ENCODE results near the gene MYO16.

Gene MYO16

DNA sequence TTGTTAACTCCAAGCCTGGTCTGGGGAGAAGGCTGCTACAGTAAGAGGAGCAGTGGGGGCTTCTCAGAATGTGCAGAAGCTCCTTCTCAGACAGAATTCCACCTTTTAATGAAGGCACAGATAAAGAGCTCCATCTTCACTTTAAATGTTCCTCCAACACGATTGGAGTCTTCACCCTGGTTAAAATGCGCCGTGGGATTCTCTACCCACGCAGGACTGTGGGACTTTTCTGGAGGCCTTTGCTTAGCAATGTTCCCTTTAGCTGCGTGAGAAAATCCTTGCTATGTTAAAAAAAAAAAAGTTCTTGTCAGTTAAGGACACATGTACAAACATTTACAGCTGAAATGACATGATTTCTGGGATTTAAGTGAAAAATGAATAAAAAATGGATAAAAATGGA lies 546.3 kb downstream of the MYO16 start:
- TF ChIP-seq, protein P1, sequence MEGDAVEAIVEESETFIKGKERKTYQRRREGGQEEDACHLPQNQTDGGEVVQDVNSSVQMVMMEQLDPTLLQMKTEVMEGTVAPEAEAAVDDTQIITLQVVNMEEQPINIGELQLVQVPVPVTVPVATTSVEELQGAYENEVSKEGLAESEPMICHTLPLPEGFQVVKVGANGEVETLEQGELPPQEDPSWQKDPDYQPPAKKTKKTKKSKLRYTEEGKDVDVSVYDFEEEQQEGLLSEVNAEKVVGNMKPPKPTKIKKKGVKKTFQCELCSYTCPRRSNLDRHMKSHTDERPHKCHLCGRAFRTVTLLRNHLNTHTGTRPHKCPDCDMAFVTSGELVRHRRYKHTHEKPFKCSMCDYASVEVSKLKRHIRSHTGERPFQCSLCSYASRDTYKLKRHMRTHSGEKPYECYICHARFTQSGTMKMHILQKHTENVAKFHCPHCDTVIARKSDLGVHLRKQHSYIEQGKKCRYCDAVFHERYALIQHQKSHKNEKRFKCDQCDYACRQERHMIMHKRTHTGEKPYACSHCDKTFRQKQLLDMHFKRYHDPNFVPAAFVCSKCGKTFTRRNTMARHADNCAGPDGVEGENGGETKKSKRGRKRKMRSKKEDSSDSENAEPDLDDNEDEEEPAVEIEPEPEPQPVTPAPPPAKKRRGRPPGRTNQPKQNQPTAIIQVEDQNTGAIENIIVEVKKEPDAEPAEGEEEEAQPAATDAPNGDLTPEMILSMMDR (IDR thresholded peaks at IDR 0.05; ENCODE audit: extremely low read depth, insufficient read depth, missing control alignments) = no peak
- no peak for DNase-seq (ENCODE audit: low spot score)
- in situ Hi-C loops (cut with MboI; ENCODE audit: low pct_unique_long_range_greater_than_20kb, low sequenced_read_pairs, unreplicated experiment) = no loop called here

DNA sequence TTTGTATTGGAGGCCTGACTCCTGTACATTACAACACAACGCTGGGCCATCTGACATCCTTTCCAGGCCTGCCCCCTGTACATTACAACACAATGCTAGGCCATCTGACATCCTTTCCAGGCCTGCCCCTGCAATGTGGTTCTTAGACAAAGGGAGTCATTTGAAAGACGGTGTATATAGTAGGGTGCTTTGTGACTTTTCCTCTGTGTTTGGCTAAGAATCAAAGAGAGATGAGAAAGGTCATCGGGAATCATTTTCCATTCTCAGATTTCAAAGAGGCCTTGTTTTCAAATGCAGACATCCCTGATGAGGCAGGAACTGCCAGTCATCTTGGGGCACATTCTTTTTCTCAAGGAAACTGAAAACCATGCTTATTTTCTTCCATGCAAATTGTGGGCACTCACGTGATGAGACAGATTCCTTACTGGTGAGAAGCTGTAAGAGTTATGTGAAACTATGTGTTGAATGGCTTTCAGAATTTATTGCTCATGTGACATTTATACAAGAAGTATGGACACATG lies 551.6 kb downstream of the MYO16 start:
- DNase-seq (ENCODE audit: low spot score) = no peak
- TF ChIP-seq, protein P1 (IDR thresholded peaks at IDR 0.05; ENCODE audit: extremely low read depth, insufficient read depth, missing control alignments) = no peak

DNA sequence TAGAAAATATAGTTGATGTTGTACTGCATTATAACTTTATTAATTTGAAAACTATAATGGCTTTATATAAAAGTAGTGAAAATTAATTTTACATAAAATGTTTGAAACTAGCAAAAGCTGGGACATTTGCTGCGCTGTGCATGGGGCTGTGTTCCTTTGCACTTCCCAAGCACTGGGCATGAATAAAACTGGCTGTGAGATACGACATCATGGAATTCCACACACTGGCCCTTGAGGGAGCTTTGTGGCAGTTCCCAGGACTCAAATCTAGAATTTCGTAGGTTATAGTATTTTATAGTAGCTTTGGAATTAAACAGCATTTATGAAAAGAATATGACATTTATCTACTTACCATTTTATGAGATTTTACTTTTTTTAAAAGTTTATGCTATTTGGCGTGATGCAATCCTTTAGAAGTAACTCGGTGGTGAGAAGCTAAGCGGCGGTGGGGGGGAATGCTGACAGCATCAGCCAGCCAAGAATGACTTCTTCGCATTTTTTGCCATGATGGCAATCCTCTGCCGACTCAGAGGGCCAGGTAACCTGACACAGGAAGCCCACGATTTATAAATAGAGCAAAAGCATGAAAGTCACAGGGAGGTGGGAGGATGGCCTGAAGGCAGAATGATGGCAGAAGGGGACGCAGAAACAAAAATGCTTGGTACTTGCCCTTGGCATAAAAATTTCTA lies 553.5 kb downstream of the MYO16 start:
- in situ Hi-C loops (cut with MboI; ENCODE audit: low pct_unique_long_range_greater_than_20kb, low sequenced_read_pairs, unreplicated experiment) = no loop called here
- DNase-seq (ENCODE audit: low spot score) = no peak

More for the DNA sequence above, 551.6 kb downstream of the MYO16 start:
- in situ Hi-C loops (cut with MboI; ENCODE audit: low pct_unique_long_range_greater_than_20kb, low sequenced_read_pairs, unreplicated experiment) = no loop called here

DNA sequence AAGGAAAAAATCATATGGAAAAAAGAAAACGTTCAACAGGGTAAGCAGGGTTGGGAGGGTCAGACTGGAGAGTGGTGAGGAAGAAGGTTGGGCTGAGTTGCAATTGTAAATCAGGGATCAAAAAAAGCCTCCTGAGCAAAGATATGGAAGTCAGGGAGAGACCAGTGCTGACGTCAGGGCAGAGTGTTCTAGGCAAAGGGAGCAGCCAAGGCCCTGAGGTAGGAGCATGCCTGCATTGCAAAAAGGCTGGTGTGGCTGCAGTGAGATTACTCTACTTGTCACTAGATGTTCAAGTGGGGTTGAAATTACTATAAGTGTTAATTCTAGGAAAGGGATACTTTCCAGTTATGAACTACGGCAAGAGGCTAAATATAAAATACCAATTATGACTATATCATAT lies 562.0 kb downstream of the MYO16 start:
- in situ Hi-C loops (cut with MboI; ENCODE audit: low pct_unique_long_range_greater_than_20kb, low sequenced_read_pairs, unreplicated experiment) = no loop called here
- no peak for DNase-seq (ENCODE audit: low spot score)
- TF ChIP-seq, protein P1 (IDR thresholded peaks at IDR 0.05; ENCODE audit: extremely low read depth, insufficient read depth, missing control alignments) = no peak

More for the DNA sequence above, 553.5 kb downstream of the MYO16 start:
- TF ChIP-seq, protein P1 (IDR thresholded peaks at IDR 0.05; ENCODE audit: extremely low read depth, insufficient read depth, missing control alignments) = no peak

DNA sequence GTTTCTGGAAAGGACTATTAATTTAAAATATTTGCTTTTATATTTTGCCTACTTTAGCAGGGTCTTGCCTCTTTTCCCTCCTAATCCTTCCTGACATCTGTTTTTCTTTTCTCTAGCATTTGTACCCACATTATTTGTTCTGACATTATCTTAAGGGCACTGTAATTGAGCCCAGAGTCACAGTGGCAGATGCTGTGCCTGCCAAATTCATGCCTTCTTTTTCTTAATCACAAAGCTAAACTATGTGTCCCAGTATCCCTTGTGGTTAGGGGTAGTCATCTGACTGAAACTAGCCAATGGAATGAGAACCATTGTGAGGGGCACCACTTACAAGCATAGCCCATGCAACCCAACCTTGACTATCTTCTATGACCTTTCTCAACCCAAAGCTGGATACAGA lies 562.9 kb downstream of the MYO16 start:
- in situ Hi-C loops (cut with MboI; ENCODE audit: low pct_unique_long_range_greater_than_20kb, low sequenced_read_pairs, unreplicated experiment) = no loop called here
- TF ChIP-seq, protein P1 (IDR thresholded peaks at IDR 0.05; ENCODE audit: extremely low read depth, insufficient read depth, missing control alignments) = no peak
- DNase-seq (ENCODE audit: low spot score) = no peak

DNA sequence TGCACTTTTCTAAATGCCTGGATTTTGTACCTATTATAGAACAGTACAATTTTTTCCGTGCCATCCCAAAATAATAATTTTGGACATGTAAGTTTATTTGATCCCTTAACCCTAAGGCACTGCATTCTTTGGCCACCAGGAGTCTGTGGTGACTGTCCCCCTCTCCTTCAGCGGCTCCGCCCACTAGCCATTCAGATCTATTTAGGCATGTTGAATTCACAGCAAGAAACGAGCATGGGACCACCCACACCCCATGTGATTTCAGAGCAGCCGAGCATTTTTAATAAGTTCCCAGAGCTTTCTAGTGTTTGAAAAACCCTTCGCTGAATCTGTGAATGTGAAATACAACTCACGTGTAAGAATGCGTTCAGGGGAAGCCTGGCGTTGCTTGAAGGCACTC lies 567.5 kb downstream of the MYO16 start:
- DNase-seq (ENCODE audit: low spot score) = no peak
- TF ChIP-seq, protein P1 (IDR thresholded peaks at IDR 0.05; ENCODE audit: extremely low read depth, insufficient read depth, missing control alignments) = peak; percentile 5
- in situ Hi-C loops (cut with MboI; ENCODE audit: low pct_unique_long_range_greater_than_20kb, low sequenced_read_pairs, unreplicated experiment) = no loop called here

Measured in GM13977 (cell line).